SK-N-SH (cell line): ENCODE results near the gene GALP. TPM values are rescaled to one million over a fixed set of nuclear protein-coding genes. Genes with fewer than 3 reads are reported as not detected.

Experiments used
- CTCF ChIA-PET: fragments of 300-600, 350-600 bp; formaldehyde crosslinking; extraction: SDS; loops from one replicate; lab custom pipeline; 2021; lab: Yijun Ruan, JAX
- POLR2A ChIA-PET: fragments of 350-600 bp; sonication (Branson Sonifier 250); formaldehyde crosslinking; extraction: SDS; loops from one replicate; lab custom pipeline; 2020; ENCODE audit warnings: antibody characterized with exemption, inconsistent platforms; lab: Yijun Ruan, JAX
- DNase-seq: peaks from one replicate; pipeline ENCODE4 v3.0.0; 2012
- H2AFZ ChIP-seq: fragments of 200-600 bp; sonication (generic); 2 replicates; pipeline ENCODE4 v1.8.1; 2016; ENCODE audit warnings: antibody characterized with exemption, mild to moderate bottlenecking, low read depth
- H3F3A ChIP-seq: fragments of 200-600 bp; sonication (generic); replicated peaks from 2 replicates; pipeline ENCODE3; 2016; ENCODE audit warnings: antibody characterized with exemption, mild to moderate bottlenecking; ENCODE audit not compliant: insufficient read depth
- H3K27ac ChIP-seq, 2 experiments: fragments of 200-500 bp in 1 of 2; fragments of 200-600 bp in 1 of 2; sonication (Bioruptor generic) in 1 of 2; sonication (generic), shearing (Covaris generic) in 1 of 2; 2 replicates each; pipeline versions ENCODE4 v1.5.1 to v1.6.1; 2014 to 2016; ENCODE audit warnings: low read depth in 2 of 2, inconsistent platforms in 1 of 2, low read length in 1 of 2, mild to moderate bottlenecking in 1 of 2, mixed read lengths in 1 of 2
- H3K27me3 ChIP-seq: fragments of 200-600 bp; sonication (generic), shearing (Covaris generic); 2 replicates; pipeline ENCODE4 v1.6.1; 2016; ENCODE audit warnings: mixed run types; ENCODE audit not compliant: insufficient read depth
- H3K36me3 ChIP-seq, 2 experiments: fragments of 200-500 bp in 1 of 2; fragments of 200-600 bp in 1 of 2; sonication (Bioruptor generic) in 1 of 2; sonication (generic) in 1 of 2; replicated peaks in 1 of 2; 2 replicates each; pipeline versions ENCODE3 to v1.5.1; 2014 to 2016; ENCODE audit warnings: low read length in 1 of 2, mild to moderate bottlenecking in 1 of 2; ENCODE audit not compliant: insufficient read depth in 2 of 2, control insufficient read depth in 1 of 2
- H3K4me1 ChIP-seq, 2 experiments: fragments of 200-500 bp in 1 of 2; fragments of 200-600 bp in 1 of 2; sonication (Bioruptor generic) in 1 of 2; sonication (generic), shearing (Covaris generic) in 1 of 2; 2 replicates each; pipeline versions ENCODE4 v1.5.1 to v1.6.1; 2014 to 2016; ENCODE audit warnings: low read depth in 1 of 2, low read length in 1 of 2, mixed run types in 1 of 2; ENCODE audit not compliant: insufficient read depth in 2 of 2, control insufficient read depth in 1 of 2
- H3K4me2 ChIP-seq: fragments of 200-600 bp; sonication (generic), shearing (Covaris generic); 2 replicates; pipeline ENCODE4 v1.6.1; 2017; ENCODE audit warnings: mixed run types
- H3K4me3 ChIP-seq, 2 experiments: fragments of 200-500 bp in 1 of 2; fragments of 200-600 bp in 1 of 2; sonication (Bioruptor generic) in 1 of 2; sonication (generic), shearing (Covaris generic) in 1 of 2; 2 replicates each; pipeline versions ENCODE4 v1.5.1 to v1.8.1; 2014 to 2016; ENCODE audit warnings: low read depth in 2 of 2, inconsistent platforms in 1 of 2, low read length in 1 of 2, mild to moderate bottlenecking in 1 of 2, mixed read lengths in 1 of 2, moderate library complexity in 1 of 2
- H3K79me2 ChIP-seq: fragments of 200-600 bp; sonication (generic); 2 replicates; pipeline ENCODE4 v1.8.1; 2017; ENCODE audit warnings: mild to moderate bottlenecking; ENCODE audit not compliant: insufficient read depth
- H3K9ac ChIP-seq: fragments of 200-600 bp; sonication (generic); 2 replicates; pipeline ENCODE4 v1.6.1; 2017; ENCODE audit warnings: mixed run types
- H3K9me2 ChIP-seq: fragments of 200-600 bp; sonication (generic); 2 replicates; pipeline ENCODE4 v1.6.1; 2017; ENCODE audit warnings: mixed run types
- H3K9me3 ChIP-seq: fragments of 200-600 bp; sonication (generic); 2 replicates; pipeline ENCODE4 v1.6.1; 2017; ENCODE audit warnings: mixed run types, mild to moderate bottlenecking, moderate library complexity
- H4K20me1 ChIP-seq: fragments of 200-600 bp; sonication (generic); 2 replicates; pipeline ENCODE4 v1.6.1; 2017; ENCODE audit warnings: mild to moderate bottlenecking, mixed run types; ENCODE audit not compliant: insufficient read depth
- CHD2 ChIP-seq: fragments of 150-350 bp; IDR thresholded peaks from 2 replicates; pipeline ENCODE4 v1.6.1; 2018; ENCODE audit warnings: low read length; ENCODE audit not compliant: partially characterized antibody
- ELF1 ChIP-seq: IDR thresholded peaks from 2 replicates; pipeline ENCODE4 v1.4.0; 2012
- EP300 ChIP-seq, 2 experiments: IDR thresholded peaks; 2 replicates each; pipeline versions ENCODE4 v1.4.0 to v1.6.1; 2012; ENCODE audit warnings: borderline replicate concordance in 1 of 2, low read depth in 1 of 2, low read length in 1 of 2
- FOXM1 ChIP-seq: IDR thresholded peaks from 2 replicates; pipeline ENCODE4 v1.4.0; 2012; ENCODE audit warnings: low read depth, mild to moderate bottlenecking
- GABPA ChIP-seq: IDR thresholded peaks from 2 replicates; pipeline ENCODE4 v1.4.0; 2012; ENCODE audit warnings: low read depth, mild to moderate bottlenecking
- GATA2 ChIP-seq: sonication (generic); formaldehyde crosslinking; IDR thresholded peaks from 2 replicates; pipeline ENCODE4 v1.5.0; 2020; ENCODE audit warnings: mild to moderate bottlenecking, missing genetic modification reagents
- JUND ChIP-seq: IDR thresholded peaks from 2 replicates; pipeline ENCODE4 v1.4.0; 2012
- MEF2A ChIP-seq: IDR thresholded peaks from 2 replicates; pipeline ENCODE4 v1.4.0; 2012; ENCODE audit warnings: low read depth, borderline replicate concordance
- MXI1 ChIP-seq: IDR thresholded peaks from 2 replicates; pipeline ENCODE4 v1.6.1; 2012; ENCODE audit warnings: mild to moderate bottlenecking, low read depth, low read length, improper control_type of control experiment
- NFIC ChIP-seq: IDR thresholded peaks from 2 replicates; pipeline ENCODE4 v1.4.0; 2012; ENCODE audit warnings: borderline replicate concordance
- NRF1 ChIP-seq: IDR thresholded peaks from 2 replicates; pipeline ENCODE4 v1.6.1; 2012; ENCODE audit warnings: low read depth, mild to moderate bottlenecking, low read length
- POLR2AphosphoS5 ChIP-seq: IDR thresholded peaks from 2 replicates; pipeline ENCODE4 v1.6.1; 2012; ENCODE audit warnings: low read depth, low read length
- RAD21 ChIP-seq: IDR thresholded peaks from 2 replicates; pipeline ENCODE4 v1.6.1; 2012; ENCODE audit warnings: mild to moderate bottlenecking, low read length
- RCOR1 ChIP-seq: fragments of 150-350 bp; IDR thresholded peaks from 2 replicates; pipeline ENCODE4 v1.6.1; 2017; ENCODE audit warnings: antibody characterized with exemption, low read length
- REST ChIP-seq: IDR thresholded peaks from 2 replicates; pipeline ENCODE4 v1.6.1; 2012; ENCODE audit warnings: mild to moderate bottlenecking, low read depth, low read length, moderate library complexity
- RFX5 ChIP-seq: IDR thresholded peaks from 2 replicates; pipeline ENCODE4 v1.6.1; 2012; ENCODE audit warnings: mild to moderate bottlenecking, improper control_type of control experiment, low read length
- SIN3A ChIP-seq: IDR thresholded peaks from 2 replicates; pipeline ENCODE4 v1.6.1; 2012; ENCODE audit warnings: low read depth, mild to moderate bottlenecking, low read length, moderate library complexity, borderline replicate concordance
- SMC3 ChIP-seq: IDR thresholded peaks from 2 replicates; pipeline ENCODE4 v1.6.1; 2012; ENCODE audit warnings: low read depth, low read length, improper control_type of control experiment
- TCF12 ChIP-seq: IDR thresholded peaks from 2 replicates; pipeline ENCODE4 v1.4.0; 2012
- USF1 ChIP-seq: IDR thresholded peaks from 2 replicates; pipeline ENCODE4 v1.4.0; 2012; ENCODE audit warnings: low read depth, borderline replicate concordance
- YY1 ChIP-seq: IDR thresholded peaks from 2 replicates; pipeline ENCODE4 v1.4.0; 2012; ENCODE audit warnings: low read depth, mild to moderate bottlenecking
- WGBS: methylation state at CpG from one replicate; pipeline ENCODE4 v1.1.6; 2017; ENCODE audit warnings: low lambda C conversion rate; 5-methylcytosine and 5-hydroxymethylcytosine counted together
- polyA plus RNA-seq, 3 experiments: library from polyadenylated mRNA; depleted of rRNA; stranded (reverse); fragments of >200 nt; gene quantifications; 2 replicates each; pipeline ENCODE4 v1.2.3, GENCODE V29; 2012
- TF ChIP-seq, protein P1 (sequence below): fragments of 200-600 bp; sonication (generic); IDR thresholded peaks from 2 replicates; pipeline ENCODE4 v1.6.1; 2017; ENCODE audit warnings: antibody characterized with exemption, mild to moderate bottlenecking, moderate library complexity
- TF ChIP-seq, protein P2 (sequence below): fragments of 150-350 bp; IDR thresholded peaks from 2 replicates; pipeline ENCODE4 v1.6.1; 2017; ENCODE audit warnings: antibody characterized with exemption, low read length, low read depth, borderline replicate concordance

Gene GALP
- polyA plus RNA-seq, 1 of the 3 experiments (the other 2 are of a cell fraction), result not detected

DNA sequence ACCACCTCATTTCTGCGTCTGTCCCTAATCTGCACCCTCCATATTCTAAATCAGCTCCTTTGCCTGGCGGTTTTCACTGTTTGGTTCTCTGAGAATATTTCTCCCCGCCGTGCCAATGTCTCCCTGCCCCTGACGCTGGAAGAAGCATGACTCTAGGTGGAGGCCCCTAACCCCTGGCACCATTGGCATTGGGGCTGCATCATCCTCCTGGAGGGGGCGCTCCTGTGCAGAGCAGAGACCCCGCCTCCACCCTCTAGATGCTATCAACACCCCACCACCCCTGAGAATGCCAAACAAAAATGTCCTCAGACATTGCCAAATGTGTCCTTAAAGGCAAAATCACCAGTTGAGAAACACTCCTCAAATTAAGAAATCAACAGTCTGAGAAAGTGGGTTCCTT, 15.3 kb downstream of the GALP start:
- Histone ChIP-seq H3K4me1 (no peaks in the 10 kb centered on the region), H3K4me3 (no peak overlapping the region), H2AFZ (no peak overlapping the region), H3K9me2 (no peaks in the 10 kb centered on the region), H3K79me2 (no peaks in the 10 kb centered on the region), H3K27me3 (peaks cover 44% of the 10 kb centered on the region; the same call in 1 of the 2 replicates), H3F3A (no peaks in the 10 kb centered on the region), H3K9ac (no peak overlapping the region), H3K36me3 (no peaks in the 10 kb centered on the region), H3K4me2 (no peak overlapping the region), H3K9me3 (no peaks in the 10 kb centered on the region)
- no peak for DNase-seq
- CTCF ChIA-PET, result interaction anchor here (1.5 kb wide), 1 partner anchor 142 kb away, joined by 4 read pairs; no protein-coding TSS in a partner anchor
- POLR2A ChIA-PET, result no interaction called here
- 34% methylated on average over 5 of the region's 7 CpGs for WGBS
- TF ChIP-seq RFX5 (no peak), EP300 (IDR thresholded peaks at IDR 0.05; ENCODE audit: borderline replicate concordance in 1 of 2, low read depth in 1 of 2, low read length in 1 of 2) (no peak), RCOR1 (no peak), GATA2 (no peak), MEF2A (no peak), RAD21 (no peak), YY1 (no peak), JUND (no peak), USF1 (no peak), GABPA (no peak), SMC3 (no peak), FOXM1 (no peak), SIN3A (no peak), NRF1 (no peak), POLR2AphosphoS5 (no peak), NFIC (no peak), CHD2 (no peak), TCF12 (no peak), ELF1 (no peak)
- TF ChIP-seq, protein P1, sequence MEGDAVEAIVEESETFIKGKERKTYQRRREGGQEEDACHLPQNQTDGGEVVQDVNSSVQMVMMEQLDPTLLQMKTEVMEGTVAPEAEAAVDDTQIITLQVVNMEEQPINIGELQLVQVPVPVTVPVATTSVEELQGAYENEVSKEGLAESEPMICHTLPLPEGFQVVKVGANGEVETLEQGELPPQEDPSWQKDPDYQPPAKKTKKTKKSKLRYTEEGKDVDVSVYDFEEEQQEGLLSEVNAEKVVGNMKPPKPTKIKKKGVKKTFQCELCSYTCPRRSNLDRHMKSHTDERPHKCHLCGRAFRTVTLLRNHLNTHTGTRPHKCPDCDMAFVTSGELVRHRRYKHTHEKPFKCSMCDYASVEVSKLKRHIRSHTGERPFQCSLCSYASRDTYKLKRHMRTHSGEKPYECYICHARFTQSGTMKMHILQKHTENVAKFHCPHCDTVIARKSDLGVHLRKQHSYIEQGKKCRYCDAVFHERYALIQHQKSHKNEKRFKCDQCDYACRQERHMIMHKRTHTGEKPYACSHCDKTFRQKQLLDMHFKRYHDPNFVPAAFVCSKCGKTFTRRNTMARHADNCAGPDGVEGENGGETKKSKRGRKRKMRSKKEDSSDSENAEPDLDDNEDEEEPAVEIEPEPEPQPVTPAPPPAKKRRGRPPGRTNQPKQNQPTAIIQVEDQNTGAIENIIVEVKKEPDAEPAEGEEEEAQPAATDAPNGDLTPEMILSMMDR, result no peak
- TF ChIP-seq, all 33 proteins: peak for 0
- H3K27ac ChIP-seq, result no peak overlapping the region
- no peaks in the 10 kb centered on the region for H4K20me1 ChIP-seq

- CTCF ChIA-PET, result interaction anchor here (1.2 kb wide), 2 partner anchors 14 to 125 kb away, joined by 4 to 5 read pairs; no protein-coding TSS in a partner anchor
- no peaks in the 10 kb centered on the region for H3K79me2 ChIP-seq
- no peaks in the 10 kb centered on the region for H3K9me3 ChIP-seq
- H3K4me3 ChIP-seq, result no peak overlapping the region
- H4K20me1 ChIP-seq, result no peaks in the 10 kb centered on the region
- no peak overlapping the region for H2AFZ ChIP-seq
- peaks cover 45% of the 10 kb centered on the region; the same call in 1 of the 2 replicates for H3K27me3 ChIP-seq
- no peaks in the 10 kb centered on the region for H3K4me1 ChIP-seq
- H3K9me2 ChIP-seq, result no peaks in the 10 kb centered on the region
- 15% methylated on average over 10 of the region's 10 CpGs for WGBS
- H3K36me3 ChIP-seq, result no peaks in the 10 kb centered on the region
- no peak overlapping the region for H3K27ac ChIP-seq
- no peak overlapping the region for H3K9ac ChIP-seq
- POLR2A ChIA-PET, result no interaction called here
- no peak for DNase-seq
- H3K4me2 ChIP-seq, result no peak overlapping the region
- H3F3A ChIP-seq, result no peaks in the 10 kb centered on the region
- TF ChIP-seq REST (no peak), GABPA (no peak), MXI1 (no peak), NFIC (no peak), MEF2A (no peak), RCOR1 (no peak), TCF12 (no peak), SMC3 (no peak), CHD2 (no peak), RFX5 (no peak), NRF1 (no peak), ELF1 (no peak), EP300 (IDR thresholded peaks at IDR 0.05; ENCODE audit: borderline replicate concordance in 1 of 2, low read depth in 1 of 2, low read length in 1 of 2) (no peak)
- TF ChIP-seq, protein P2, sequence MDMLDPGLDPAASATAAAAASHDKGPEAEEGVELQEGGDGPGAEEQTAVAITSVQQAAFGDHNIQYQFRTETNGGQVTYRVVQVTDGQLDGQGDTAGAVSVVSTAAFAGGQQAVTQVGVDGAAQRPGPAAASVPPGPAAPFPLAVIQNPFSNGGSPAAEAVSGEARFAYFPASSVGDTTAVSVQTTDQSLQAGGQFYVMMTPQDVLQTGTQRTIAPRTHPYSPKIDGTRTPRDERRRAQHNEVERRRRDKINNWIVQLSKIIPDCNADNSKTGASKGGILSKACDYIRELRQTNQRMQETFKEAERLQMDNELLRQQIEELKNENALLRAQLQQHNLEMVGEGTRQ, result no peak
These were observed 15.9 kb downstream of the GALP start for GRCh38 chr19:56191711-56192110.
